ENCODE data around the gene PKD1L1. TPM values are rescaled to one million over a fixed set of nuclear protein-coding genes. Genes with fewer than 3 reads are reported as not detected.

PKD1L1 gene
- total RNA-seq, 4 donors from 2014 or later, result 0.41 to 37.4 (median 17.5) TPM

- in situ Hi-C loops (cut with MboI; ENCODE audit: low pct_ligation_motif_present in 1 of 4, low pct_unique_long_range_greater_than_20kb in 1 of 4, low sequenced_read_pairs in 3 of 4) (no loop called here), intact Hi-C loops (cut with DNase I; ENCODE audit: low total_unique reads) (no loop called here)
- no peak overlapping the region for H3K27ac ChIP-seq
- no peak for DNase-seq
- TF ChIP-seq POLR2A (IDR thresholded peaks at IDR 0.05), result no peak
- no peak for TF ChIP-seq EP300 (IDR thresholded peaks at IDR 0.05; ENCODE audit: low read depth)
- TF ChIP-seq POLR2AphosphoS5 (IDR thresholded peaks at IDR 0.05), result no peak
- no peak for TF ChIP-seq CTCF (IDR thresholded peaks at IDR 0.05)
- H3K36me3 ChIP-seq, result no peaks in the 10 kb centered on the region
- no peaks in the 10 kb centered on the region for H3K9me3 ChIP-seq
- no peaks in the 10 kb centered on the region for H3K4me1 ChIP-seq
- WGBS, 2 donors (ENCODE audit: low coverage in 1 of 2), result 96% methylated on average over 8 of the region's 8 CpGs; no CpG with 5 or more reads in 1 of the 2 donors
- H3K4me3 ChIP-seq, result no peak overlapping the region
- no peaks in the 10 kb centered on the region for H3K27me3 ChIP-seq
Measured at GRCh38 chr7:47744883-47745282, 203.4 kb downstream of the PKD1L1 start.

- intact Hi-C loops (cut with DNase I; ENCODE audit: low total_unique reads) (no loop called here), in situ Hi-C loops (cut with MboI; ENCODE audit: low pct_ligation_motif_present in 1 of 4, low pct_unique_long_range_greater_than_20kb in 1 of 4, low sequenced_read_pairs in 3 of 4) (no loop called here)
- DNase-seq, result no peak
- H3K9me3 ChIP-seq, result no peaks in the 10 kb centered on the region
- H3K4me1 ChIP-seq, result no peaks in the 10 kb centered on the region
- no peaks in the 10 kb centered on the region for H3K27me3 ChIP-seq
- H3K4me3 ChIP-seq, result no peak overlapping the region
- 62 to 83% methylated on average over 7 to 25 of the region's 25 CpGs for WGBS, 2 donors (ENCODE audit: low coverage in 1 of 2)
- TF ChIP-seq POLR2A (IDR thresholded peaks at IDR 0.05) (no peak), CTCF (IDR thresholded peaks at IDR 0.05) (no peak), EP300 (IDR thresholded peaks at IDR 0.05; ENCODE audit: low read depth) (no peak), POLR2AphosphoS5 (IDR thresholded peaks at IDR 0.05) (no peak)
- no peaks in the 10 kb centered on the region for H3K36me3 ChIP-seq
- no peak overlapping the region for H3K27ac ChIP-seq
Measured at GRCh38 chr7:47743965-47744591, 204.2 kb downstream of the PKD1L1 start.

- no peak for DNase-seq
Measured at GRCh38 chr7:47741984-47742383, 206.3 kb downstream of the PKD1L1 start.

GRCh38 chr7:47739891-47740290, 208.4 kb downstream of the PKD1L1 start:
- intact Hi-C loops (cut with DNase I; ENCODE audit: low total_unique reads) (no loop called here), in situ Hi-C loops (cut with MboI; ENCODE audit: low pct_ligation_motif_present in 1 of 4, low pct_unique_long_range_greater_than_20kb in 1 of 4, low sequenced_read_pairs in 3 of 4) (no loop called here)
- Histone ChIP-seq H3K27me3 (no peaks in the 10 kb centered on the region), H3K4me3 (no peak overlapping the region), H3K9me3 (no peaks in the 10 kb centered on the region), H3K4me1 (no peaks in the 10 kb centered on the region), H3K27ac (no peak overlapping the region), H3K36me3 (no peaks in the 10 kb centered on the region)
- no peak for DNase-seq
- WGBS, 2 donors (ENCODE audit: low coverage in 1 of 2), result 71% methylated on average over 8 of the region's 8 CpGs; no CpG with 5 or more reads in 1 of the 2 donors
- no peak for TF ChIP-seq POLR2AphosphoS5 (IDR thresholded peaks at IDR 0.05)
- TF ChIP-seq POLR2A (IDR thresholded peaks at IDR 0.05), result no peak
- no peak for TF ChIP-seq CTCF (IDR thresholded peaks at IDR 0.05)
- TF ChIP-seq EP300 (IDR thresholded peaks at IDR 0.05; ENCODE audit: low read depth), result no peak

More at GRCh38 chr7:47741984-47742383, 206.3 kb downstream of the PKD1L1 start:
- Histone ChIP-seq H3K4me3 (no peak overlapping the region), H3K36me3 (no peaks in the 10 kb centered on the region), H3K27ac (no peak overlapping the region), H3K4me1 (no peaks in the 10 kb centered on the region), H3K27me3 (no peaks in the 10 kb centered on the region), H3K9me3 (no peaks in the 10 kb centered on the region)
- TF ChIP-seq POLR2A (IDR thresholded peaks at IDR 0.05), result no peak
- no peak for TF ChIP-seq POLR2AphosphoS5 (IDR thresholded peaks at IDR 0.05)
- no peak for TF ChIP-seq CTCF (IDR thresholded peaks at IDR 0.05)
- no peak for TF ChIP-seq EP300 (IDR thresholded peaks at IDR 0.05; ENCODE audit: low read depth)
- intact Hi-C loops (cut with DNase I; ENCODE audit: low total_unique reads) (no loop called here), in situ Hi-C loops (cut with MboI; ENCODE audit: low pct_ligation_motif_present in 1 of 4, low pct_unique_long_range_greater_than_20kb in 1 of 4, low sequenced_read_pairs in 3 of 4) (no loop called here)
- WGBS, 2 donors (ENCODE audit: low coverage in 1 of 2), result 76 to 90% methylated on average over 3 to 6 of the region's 6 CpGs

Measured in transverse colon (tissue), 4 donors.